COLO829 (cell line): ENCODE measurements around the gene GKN1.
A peak's percentile ranks its signal among the peaks of the same experiment; 100 is the strongest.
"Not testable (repeated sequence)": the region's sequence is repeated elsewhere in the genome, so short reads cannot be mapped to it uniquely, and the experiment has no call there.

Source experiments
- DNase-seq: peaks from one replicate; pipeline ENCODE4 v3.0.0; 2012; ENCODE audit warnings: low spot score

The GKN1 gene, protein sequence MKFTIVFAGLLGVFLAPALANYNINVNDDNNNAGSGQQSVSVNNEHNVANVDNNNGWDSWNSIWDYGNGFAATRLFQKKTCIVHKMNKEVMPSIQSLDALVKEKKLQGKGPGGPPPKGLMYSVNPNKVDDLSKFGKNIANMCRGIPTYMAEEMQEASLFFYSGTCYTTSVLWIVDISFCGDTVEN

DNA sequence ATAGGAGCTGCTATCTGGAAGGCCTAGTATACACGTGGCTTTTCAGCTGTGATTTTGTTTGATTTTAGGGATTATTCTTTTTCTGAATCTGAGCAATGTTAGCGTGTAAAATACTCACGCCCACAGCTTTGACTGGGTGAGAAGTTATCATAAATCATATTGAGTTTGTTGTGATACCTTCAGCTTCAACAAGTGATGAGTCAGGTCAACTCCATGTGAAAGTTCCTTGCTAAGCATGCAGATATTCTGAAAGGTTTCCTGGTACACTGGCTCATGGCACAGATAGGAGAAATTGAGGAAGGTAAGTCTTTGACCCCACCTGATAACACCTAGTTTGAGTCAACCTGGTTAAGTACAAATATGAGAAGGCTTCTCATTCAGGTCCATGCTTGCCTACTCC lies at the start of gene GKN1:
GKN1 (plus strand) TSS at position 386 of the 400 bp plus-strand sequence. CDS start 42 bp downstream, outside the sequence.
- no peak for DNase-seq

DNA sequence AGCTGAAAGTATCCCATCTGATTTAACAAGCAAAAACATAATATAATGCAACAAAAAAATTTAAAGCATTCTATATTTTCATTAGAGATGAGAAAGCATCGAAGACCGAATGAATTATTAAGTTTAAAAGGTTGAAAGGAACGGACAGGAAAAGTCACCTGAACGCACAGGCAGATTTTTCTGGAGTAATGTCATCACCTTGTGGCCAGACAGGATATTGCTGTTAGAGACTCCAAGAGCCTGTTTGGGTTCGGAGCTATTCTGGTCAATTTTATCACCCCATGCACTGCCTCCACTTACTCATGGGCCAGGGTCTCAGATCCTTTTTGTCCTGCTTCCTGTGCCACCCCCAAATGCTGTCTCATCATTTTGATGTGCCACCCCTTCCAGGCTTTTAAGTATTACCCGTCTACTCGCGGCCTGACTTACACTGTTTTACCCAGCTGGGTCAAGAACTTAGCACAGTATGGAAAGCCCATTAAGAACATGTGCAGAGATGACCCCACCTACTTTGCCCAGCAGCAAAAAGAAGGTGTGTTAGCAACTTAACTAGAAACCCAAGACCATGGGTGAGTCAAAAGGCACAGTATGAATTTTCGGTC lies 49.0 kb upstream of the GKN1 start:
- peak; percentile 88 for DNase-seq

DNA sequence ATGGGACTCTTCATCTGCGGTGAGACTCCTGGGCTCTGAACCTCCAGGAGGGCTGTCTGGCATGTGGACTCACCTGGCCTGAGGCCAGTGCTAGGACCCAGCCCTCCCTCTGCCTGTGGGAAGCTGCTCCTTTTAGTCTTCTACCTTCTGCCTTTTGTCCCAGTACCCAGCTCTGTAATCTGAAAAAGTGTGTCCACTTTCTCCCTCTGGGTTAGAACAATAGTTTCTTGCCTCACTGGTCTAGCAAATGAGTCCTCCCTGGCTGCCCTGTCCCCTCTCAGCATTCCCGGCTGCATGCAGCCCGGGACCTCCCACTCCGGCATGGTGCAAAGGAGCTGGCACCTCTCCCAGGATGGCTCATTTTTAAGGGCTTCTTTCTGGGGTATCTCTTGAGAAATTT lies 47.6 kb upstream of the GKN1 start:
- no peak for DNase-seq

DNA sequence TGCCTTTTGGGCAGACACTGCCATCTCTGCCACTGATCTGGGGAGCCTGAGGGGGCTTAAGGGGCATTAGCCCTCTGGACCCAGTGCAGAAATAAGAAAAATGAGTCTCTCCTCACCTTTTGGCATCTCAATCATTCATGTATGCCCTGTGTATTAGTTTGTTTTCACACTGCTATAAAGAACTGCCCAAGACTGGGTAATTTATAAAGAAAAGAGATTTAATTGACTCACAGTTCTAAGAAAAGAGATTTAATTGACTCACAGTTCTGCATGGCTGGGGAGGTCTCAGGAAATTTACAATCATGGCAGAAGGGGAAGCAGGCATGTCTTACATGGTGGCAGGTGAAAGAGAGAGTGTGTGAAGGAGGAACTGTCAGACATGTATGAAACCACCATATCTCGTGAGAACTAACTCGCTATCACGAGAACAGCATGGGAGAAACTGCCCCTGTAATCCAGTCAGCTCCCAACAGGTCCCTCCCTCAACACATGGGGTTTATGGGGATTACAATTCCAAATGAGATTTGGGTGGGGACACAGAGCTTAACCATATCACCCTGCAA lies 43.2 kb upstream of the GKN1 start:
- DNase-seq: no peak

DNA sequence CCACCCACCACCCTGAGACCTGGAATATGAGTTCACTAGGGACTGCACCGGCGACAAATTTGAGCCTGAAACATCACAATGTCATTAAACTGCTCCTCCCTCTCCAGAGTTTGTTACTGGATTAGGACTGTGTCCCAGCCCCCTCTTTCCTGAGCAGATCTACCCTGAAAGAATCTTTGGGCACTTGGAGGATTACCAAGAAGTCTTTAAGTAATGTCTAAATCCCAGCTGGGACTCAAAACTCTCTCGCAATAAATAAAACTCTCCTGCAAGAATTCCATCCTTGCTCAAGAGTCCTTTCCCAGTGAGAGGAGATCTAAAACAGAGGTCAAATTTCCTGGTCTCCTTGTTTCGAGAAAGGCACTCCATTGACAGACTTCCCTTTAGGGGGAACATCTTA lies 42.6 kb upstream of the GKN1 start:
- DNase-seq: no peak

DNA sequence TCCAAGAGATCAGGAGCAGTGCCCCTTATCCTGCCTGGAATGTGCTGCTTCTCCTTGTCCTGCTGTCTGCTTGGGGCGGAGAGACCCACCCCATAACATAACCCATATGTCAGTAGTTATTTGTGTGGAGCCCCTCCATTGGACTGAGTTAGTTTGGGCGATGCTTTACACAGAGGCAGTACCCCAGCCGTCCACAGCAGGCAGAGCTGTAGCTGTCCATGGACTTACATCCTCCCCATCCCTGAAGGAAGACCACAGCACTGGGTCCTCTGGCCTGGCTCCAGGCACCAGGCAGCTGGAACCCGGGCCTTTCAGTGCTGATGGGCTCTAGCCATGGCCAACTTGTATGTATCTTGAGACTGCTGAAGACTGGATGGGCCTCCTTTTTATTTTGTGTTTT lies 42.0 kb upstream of the GKN1 start:
- no peak for DNase-seq

DNA sequence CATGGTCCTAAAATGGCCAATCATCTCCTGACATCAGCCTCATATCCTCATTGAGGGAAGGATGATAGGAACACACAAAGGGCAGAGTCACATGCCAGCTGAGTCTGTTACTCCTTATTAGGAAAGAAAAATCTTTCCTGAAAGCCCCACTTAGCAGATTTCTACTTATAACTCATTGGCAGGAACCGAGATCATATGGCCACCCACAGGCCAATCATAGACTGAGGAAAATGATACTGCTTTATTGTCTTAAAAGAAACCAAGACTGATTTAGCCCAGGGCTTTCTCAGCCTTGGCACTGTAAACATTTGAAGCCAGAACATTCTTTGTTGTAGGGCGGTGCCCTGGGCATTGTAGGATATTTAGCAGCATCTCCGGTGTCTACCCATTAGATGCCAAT lies 40.4 kb upstream of the GKN1 start:
- DNase-seq: no peak

DNA sequence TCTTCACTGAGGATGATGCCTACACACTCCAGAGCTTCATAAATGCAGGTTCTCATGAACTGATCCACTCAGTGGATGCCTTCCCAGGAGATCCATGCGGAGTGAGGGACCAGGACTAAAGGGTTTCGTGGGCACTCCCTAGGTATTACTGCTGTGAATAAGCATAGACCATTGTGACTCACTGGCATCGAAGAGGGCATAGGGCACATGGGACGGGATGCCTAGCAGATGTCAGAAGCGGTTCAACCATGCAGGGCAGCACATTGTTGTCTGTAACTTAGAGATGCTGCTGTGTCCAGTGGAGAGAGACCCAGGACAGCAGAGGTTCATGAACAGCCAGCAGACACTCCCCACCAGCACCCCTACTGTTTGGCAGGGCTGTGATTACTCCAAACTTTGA lies 39.0 kb upstream of the GKN1 start:
- no peak for DNase-seq

DNA sequence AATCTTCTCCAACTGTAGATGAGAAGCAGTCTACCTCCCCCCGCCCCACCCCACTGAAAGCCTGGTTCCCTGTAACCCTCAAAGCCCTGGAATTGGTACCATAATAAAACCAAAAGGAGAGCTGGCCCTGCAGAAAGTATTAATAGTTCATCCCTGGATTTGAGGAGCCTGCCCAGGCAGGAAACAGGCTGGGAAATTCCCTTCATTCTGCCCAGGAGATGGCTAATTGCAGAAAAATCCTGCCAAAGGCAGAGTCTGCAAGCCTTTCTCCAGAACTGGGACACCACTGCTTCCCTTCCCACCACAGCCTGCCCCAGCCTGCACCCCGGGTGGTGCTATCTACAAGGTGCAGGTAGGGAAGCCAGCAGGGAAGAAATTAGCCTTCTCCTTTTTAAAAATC lies 38.0 kb upstream of the GKN1 start:
- DNase-seq: no peak

DNA sequence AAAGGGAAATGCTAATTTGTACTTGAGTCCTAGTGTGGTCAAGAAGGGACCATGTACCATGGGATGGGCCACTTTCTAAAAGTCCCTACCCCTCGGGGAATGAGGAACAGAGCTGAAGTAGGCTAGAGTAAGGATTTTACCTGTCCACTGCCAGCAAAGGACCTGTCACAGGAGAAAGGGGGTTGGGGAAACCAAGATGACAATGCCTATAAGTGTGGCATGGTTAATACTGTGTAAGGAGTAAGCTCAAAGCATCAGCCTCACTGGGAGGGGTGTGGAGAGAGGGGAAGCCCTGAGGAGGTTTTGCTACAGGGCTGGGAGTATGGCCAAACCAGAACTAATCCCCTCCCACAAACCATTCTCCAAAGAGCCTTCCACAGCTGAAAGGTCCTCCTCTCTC lies 37.5 kb upstream of the GKN1 start:
- no peak for DNase-seq

DNA sequence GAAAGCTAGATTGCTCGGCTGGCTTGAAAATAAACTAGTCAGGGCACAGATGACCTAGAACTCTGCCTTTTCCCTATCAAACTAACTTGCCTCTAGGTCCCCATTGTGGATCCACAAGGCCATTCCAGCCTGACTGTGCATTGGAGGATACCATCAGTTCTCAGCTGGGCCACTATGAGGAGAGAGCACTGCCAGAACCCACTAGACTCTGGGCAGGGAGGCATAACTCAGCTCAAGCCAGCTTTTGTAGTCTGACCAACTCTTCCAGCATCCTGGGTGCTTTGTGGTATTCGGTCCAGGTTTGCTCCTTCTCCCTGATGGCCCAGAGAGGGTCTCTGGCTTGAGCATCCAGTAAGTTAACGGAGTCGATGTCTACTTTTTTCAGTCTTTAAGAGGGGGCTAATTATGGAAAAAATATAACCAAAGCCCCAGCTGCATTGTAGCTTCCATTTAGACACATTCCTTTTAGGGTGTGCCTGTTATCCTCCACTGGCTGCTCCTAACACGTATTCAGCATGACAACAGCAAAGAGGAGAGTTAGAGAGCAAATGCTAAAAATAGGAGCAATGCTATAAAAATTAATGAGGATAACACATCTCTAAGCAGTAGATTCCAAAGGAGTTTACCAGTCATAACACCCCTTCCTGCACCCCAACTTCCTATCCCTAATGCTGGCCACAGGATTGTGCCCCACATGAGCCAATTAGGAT lies 36.9 kb upstream of the GKN1 start:
- no peak for DNase-seq

DNA sequence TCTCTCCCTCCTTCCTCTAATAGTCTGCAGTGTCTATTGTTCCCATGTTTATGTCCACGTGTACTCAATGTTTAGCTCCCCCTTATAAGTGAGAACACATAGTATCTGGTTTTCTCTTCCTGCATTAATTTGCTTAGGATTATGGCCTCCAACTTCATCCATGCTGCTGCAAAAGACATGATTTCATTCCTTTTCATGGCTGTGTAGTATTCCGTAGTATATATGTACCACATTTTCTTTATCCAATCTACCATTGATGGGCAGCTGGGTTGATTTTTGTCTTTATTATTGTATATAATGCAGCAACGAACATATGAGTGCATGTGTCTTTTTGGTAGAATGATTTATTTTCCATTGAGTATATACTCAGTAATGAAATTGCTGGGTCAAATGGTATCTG lies 35.5 kb upstream of the GKN1 start:
- no peak for DNase-seq

DNA sequence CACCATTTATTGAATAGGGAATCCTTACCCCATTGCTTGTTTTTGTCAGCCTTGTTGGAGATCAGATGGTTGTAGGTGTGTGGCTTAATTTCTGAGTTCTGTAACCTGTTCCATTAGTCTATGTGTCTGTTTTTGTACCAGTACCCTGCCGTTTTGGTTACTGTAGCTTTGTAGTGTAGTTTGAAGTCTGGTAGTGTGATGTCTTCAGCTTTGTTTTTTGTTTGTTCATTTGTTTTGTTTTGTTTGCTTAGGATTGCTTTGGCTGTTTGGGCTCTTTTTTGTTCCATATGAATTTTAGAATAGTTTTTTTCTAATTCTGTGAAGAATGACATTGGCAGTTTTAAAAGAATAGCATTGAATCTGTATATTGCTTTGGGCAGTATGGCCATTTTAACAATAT lies 34.5 kb upstream of the GKN1 start:
- DNase-seq: no peak

DNA sequence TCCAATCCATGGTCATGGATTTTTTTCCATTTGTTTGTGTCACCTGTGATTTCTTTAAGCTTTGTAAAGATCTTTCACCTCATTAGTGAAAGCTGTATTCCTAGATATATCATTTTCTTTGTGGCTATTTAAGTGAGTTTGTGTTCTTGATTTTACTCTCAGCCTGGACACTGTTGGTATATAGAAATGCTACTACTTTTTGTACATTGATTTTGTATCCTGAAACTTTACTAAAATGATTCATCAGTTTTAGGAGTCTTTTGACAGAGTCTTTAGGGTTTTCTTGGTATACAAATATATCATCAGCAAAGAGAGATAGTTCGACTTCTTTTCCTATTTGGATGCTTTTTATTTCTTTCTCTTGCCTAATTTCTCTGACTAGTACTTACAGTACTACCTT lies 34.1 kb upstream of the GKN1 start:
- DNase-seq: no peak

DNA sequence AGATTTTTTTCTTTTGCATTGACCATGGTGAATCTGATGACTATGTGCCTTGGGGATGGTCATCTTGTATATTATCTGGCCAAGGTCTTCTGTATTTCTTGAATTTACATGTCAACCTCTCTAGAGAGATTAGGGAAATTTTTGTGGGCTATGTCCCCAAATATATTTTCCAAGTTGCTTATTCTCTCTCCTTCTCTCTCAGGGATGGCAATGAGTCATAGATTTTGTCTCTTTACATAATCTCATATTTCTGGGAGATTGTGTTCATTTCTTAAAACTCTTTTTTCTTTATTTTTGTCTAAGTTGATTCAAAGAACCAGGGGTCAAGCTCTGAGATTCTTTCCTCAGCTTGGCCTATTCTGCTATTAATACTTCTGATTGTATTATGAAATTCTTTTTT lies 31.6 kb upstream of the GKN1 start:
- DNase-seq: no peak

DNA sequence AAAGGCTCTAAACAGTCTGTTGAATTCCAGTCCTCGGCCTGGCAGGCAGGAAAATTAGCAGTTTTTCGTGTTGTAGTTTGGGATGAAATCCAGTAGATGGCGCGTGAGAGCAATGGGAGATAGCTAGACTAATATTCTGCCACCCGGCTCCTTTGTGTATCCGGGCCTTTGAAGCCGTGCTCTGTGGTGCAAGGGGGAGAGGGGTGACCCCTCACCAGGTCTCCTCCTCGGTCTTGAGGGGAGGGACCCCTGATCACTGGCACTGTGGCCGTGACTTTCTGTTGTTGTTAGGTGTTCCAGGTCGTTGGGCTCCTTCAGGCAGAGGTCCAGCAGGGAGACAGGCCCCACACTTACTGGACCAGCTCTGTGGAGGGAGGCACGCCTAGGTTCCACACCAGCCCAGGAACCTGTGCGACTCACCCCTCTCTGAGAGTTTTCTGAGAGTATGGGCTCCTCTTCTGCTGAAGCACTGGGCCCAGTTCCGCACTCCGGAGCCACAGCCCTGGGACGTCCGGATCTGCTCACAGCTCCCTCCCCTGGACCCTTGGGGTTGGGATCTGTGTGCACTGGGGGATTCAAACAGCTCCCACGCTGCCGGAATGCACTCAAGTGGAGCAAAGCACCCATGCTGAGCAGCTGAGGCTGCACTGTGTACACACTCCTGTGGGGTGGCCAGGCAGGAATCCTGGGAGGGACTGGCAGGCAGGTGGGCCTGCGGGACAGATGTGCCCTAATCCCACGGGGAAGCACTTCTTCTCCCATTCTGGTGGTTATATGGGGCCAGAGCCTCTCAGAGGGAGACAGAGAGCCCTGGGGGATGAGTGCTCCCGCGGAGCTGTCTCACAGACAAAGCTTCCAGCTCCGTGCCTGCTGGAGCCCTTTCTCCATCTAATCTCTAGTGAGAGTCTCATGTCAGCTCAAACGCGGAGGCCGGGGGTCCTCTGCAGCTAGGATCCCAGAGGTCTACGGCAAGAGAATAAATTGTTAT lies 30.6 kb upstream of the GKN1 start:
- DNase-seq: peak; percentile 56

DNA sequence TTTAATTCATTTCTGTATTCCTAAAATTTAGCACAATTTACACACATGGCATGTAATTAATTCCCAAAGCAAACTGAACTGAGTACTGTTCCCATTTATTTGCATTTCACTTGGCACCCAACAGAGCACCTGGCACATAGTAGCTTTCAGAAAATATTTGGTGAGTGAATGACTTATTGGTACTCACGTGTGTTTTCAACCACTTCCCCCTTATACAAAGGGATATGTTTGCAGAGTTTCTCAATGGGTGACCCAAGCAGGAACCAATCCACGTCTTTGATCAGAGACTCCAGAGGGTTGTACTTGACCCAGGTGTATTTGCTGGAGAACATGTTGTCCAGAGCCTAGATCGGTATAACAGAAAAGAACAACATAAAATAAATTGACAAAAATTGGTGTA lies 28.3 kb upstream of the GKN1 start:
- no peak for DNase-seq

DNA sequence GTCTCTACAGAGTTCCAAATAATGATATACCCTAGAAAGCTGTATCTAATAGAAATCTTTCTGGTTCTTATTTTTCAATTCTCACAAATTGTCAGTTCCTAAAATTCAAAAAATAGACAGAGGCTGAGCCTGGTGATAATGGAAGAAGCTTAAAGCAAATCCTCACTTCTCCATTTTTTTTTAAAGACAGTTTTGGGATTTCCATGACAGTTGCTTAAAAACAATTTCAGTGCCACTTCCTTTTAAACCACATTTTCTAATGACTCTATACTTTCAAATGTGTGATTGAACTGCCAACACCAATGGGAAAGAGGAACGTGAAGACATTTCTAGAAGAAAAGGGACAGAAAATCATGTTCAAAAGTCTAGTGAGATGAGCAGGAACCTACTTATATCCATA lies 25.7 kb upstream of the GKN1 start:
- no peak for DNase-seq

DNA sequence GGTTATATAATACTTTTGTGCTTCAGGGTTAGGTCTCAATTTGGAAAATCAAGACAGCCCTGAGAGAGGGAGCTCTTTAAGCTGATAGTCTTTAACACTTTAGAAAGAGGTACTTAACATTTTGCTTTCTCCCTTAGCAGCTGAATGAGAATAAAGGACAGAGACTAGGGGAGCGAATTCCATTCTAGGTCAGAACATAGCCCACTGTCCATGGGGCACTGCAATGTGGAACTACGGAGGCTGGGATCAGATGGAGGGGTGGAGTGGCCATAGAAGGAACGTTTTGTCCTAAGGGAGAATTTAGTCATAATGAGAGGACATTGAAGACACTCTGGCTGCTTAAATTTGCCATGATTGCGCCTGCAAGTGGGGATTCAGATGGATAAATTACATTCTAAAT lies 22.5 kb upstream of the GKN1 start:
- no peak for DNase-seq

DNA sequence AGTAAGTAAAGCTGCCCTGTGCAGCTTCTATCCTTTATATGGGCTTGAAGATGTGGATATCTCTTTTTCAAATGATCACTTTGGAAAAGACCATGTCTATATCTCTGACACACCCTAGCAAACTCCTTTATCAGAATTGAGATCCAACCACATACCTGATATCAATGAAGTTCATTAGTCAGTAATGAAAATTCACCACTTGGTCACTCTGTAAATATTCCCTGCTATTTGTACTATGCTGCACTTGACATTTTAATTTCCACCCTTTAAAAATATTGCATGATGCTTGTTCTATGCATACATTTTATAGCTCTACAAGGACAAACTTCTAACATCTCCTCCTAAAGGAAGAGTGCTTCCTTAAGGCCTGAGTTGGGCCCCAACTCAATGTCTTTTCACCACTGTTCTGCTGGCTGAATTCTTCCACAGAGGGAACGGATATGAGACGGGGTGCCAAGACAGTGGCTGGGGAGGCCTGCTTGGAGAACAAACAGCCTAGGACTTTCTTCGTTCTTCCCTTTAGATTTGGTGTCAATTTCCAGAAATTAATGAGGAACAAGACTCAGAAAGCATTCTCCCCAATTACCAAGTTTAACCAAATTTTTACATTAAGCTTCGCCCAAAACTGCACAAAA lies 21.4 kb upstream of the GKN1 start, which contains the start of gene GKN2:
GKN2 (minus strand) TSS at position 7 of the 635 bp plus-strand sequence. CDS start 32 bp downstream, outside the sequence.
- no peak for DNase-seq

DNA sequence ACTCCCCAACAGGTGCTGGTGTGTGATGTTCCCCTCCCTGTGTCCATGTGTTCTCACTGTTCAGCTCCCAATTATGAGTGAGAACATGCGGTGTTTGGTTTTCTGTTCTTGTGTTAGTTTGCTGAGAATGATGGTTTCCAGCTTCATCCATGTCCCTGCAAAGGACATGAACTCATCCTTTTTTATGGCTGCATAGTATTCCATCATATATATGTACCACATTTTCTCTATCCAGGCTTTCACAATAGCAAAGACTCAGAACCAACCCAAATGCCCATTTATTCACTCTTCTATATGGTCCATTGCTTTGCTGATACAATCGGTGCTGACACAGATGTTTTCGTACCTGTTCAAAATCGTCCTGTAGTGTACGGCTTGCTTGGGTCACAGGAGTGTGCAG lies 19.0 kb upstream of the GKN1 start:
- DNase-seq: not testable (repeated sequence)

DNA sequence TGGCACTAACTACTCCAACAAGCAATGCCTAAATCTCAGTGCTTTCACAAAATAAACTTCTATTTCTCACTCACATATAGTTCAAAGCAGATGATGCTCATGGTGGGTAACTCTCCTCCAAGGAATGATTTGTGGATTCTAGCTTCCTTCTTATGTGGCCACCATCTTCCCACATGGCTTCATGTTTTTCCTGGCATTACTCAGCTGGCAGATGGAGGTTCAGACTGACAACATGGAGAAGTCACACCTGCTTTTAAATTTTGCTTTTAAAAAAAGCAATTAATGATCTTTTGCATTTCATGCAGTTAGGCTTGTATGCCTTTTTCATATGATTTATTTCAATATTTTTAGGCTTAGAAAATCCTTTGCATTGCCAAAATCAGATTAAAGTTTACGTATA lies 15.4 kb upstream of the GKN1 start:
- DNase-seq: no peak
